Stimulated activated effector memory CD8-positive, alpha-beta T cell treated with anti-CD3 and anti-CD28 coated beads, Interleukin-12 subunit alpha, Interleukin-12 subunit beta, amount 100 ng/mL, for 72 hours (primary cell): Measurements from ENCODE around the gene DENND2A.
"Not testable (repeated sequence)": the region's sequence is repeated elsewhere in the genome, so short reads cannot be mapped to it uniquely, and the experiment has no call there.

Experiments used
- ATAC-seq: fragments of 150-1000 bp; cut with Tn5 transposase; 2 replicates; pipeline ENCODE4 v1.10.0; 2021
- DNase-seq, 2 donors: peaks; one replicate each; pipeline ENCODE4 v3.0.0; 2021 to 2022; ENCODE audit warnings: low spot score in 2 of 2
- H3K27ac Mint-ChIP-seq: one replicate; pipeline ENCODE4 v1.8.0; 2022; ENCODE audit warnings: mild to moderate bottlenecking, mixed read lengths
- H3K36me3 Mint-ChIP-seq: one replicate; pipeline ENCODE4 v1.8.0; 2022; ENCODE audit warnings: mild to moderate bottlenecking, mixed read lengths
- H3K4me1 Mint-ChIP-seq: one replicate; pipeline ENCODE4 v1.8.0; 2022; ENCODE audit warnings: mixed read lengths
- H3K4me3 Mint-ChIP-seq: one replicate; pipeline ENCODE4 v1.8.0; 2022; ENCODE audit warnings: mild to moderate bottlenecking, mixed read lengths
- H3K9me3 Mint-ChIP-seq: one replicate; pipeline ENCODE4 v1.8.0; 2022; ENCODE audit warnings: mixed read lengths

The DENND2A gene

DNA sequence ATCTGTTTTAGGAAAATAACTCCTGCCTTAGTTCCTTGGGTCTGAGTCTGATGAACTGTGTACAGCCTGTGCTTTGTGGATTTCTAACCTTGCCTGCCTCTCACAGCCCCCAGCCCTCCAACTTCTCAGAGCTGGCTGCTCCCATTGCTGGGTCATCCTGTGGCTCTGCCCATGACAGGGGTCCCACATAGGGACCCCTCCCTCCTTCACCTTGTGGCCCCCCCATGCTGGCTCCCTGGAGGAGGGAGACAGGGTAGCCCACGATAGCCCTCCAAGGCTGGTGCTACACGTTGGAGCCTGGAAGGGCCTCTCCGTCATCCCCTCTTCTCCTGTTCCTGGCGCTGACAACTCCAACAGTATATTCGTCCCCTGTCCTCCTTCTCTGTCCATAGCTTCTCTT is 2.8 kb upstream of the DENND2A start:
- no peak overlapping the region for H3K4me3 Mint-ChIP-seq
- no peak for ATAC-seq
- H3K27ac Mint-ChIP-seq, result no peak overlapping the region
- no peaks in the 10 kb centered on the region for H3K36me3 Mint-ChIP-seq
- H3K4me1 Mint-ChIP-seq, result peaks cover 30% of the 10 kb centered on the region
- DNase-seq, result no peak
- H3K9me3 Mint-ChIP-seq, result no peaks in the 10 kb centered on the region

DNA sequence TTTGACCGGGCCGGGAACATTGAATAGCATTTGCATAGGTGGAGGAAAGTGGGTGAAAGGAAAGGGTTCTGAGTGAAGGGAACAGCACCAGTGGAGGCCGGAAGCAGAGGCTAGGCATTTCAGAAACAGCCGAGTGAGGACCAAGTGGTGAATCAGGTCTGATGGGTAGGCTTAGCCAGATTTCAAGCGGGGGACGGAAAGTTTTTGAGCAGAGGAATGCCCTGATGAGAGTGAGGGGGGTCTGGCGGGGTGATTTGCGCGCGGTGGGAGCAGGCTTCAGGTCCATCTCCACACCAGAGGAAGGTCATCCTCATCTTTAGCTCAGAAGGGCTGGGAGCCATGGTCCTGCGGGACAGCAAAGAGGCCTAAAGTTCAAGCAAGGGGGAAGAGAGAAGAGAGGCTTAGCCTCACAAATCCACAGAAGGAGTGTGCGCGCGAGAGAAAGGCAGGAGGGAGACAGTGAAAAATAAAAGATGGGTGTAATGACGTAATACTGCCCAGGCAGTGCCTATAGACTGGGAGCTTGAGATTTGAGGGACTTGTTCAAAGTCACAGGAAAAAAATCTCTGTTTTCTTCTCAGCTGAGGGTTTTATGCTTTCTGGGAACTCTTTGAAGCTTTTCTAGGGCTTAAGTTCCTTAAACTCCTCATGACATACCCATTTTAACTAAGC is 1.0 kb upstream of the DENND2A start:
- ATAC-seq, result no peak
- Mint-ChIP-seq H3K27ac (no peak overlapping the region), H3K9me3 (no peaks in the 10 kb centered on the region), H3K4me1 (peaks cover 23% of the 10 kb centered on the region), H3K4me3 (peak overlapping the region; percentile 72), H3K36me3 (no peaks in the 10 kb centered on the region)
- no peak for DNase-seq

DNA sequence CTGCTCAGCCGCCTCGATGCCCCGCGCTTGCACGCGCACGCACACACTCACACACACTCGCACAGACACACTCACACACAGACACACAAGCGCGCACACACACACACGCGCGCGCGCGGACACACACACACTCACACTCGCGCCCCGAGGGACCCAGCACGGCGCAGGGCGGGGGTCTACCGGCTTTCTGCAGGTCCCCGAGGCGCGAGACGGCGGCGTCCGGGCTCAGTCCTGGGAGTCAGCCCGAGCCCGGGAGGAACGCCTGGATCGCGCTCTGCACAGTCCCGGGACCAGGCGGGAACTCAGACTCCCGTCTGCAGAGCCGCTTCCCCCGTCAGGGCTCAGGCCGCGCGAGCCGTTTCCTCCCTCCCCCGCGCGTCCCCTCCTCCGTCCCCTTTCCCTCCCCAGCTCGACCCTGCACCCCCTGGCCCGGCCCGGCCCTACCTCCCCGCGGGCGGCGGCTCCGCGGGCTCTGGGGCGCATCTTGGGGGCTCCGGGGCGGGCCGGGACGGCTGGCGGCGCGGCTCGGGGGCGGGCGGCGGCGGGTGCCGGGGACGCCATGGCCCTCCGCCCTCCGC is 464 bp downstream of the DENND2A start:
- Mint-ChIP-seq H3K27ac (no peak overlapping the region), H3K4me1 (peaks cover 20% of the 10 kb centered on the region)

DNA sequence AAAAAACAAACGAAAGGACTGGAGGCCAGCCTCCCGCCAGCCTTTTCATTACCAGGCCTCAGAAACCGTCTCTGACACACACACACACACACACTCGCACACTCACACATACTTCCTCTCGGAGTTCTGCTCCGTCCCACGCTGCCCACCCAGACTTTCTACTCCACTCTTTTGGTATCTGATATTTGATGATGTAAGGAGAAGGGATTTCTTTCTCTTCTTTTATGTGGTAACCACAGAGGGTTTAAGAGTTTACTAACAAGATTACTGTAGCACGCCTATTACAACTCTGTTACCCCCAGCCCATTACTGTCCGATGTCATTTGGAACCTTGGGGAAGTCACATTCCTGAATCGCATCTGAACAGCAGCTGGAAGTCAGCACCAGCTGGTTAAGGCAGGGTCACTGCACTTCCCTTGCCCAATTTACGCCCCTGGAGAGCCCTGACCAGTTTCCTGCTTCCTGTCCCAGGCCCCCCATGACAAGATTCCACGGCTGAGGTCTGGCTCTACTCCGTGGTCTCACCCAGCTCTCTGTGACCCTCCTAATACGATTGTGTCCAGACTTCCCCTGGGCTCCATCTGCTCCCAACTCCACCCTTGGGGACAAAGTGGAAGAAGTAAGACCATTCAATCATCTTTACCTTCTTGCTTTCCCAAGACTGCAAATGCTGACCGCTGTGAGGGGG is 1.1 kb downstream of the DENND2A start:
- Mint-ChIP-seq H3K36me3 (no peaks in the 10 kb centered on the region), H3K27ac (no peak overlapping the region), H3K9me3 (no peaks in the 10 kb centered on the region), H3K4me1 (peaks cover 20% of the 10 kb centered on the region), H3K4me3 (peak overlapping the region; percentile 72)
- DNase-seq, result no peak
- no peak for ATAC-seq

More for the DNA sequence above, 464 bp downstream of the DENND2A start:
- Mint-ChIP-seq H3K9me3 (no peaks in the 10 kb centered on the region), H3K36me3 (no peaks in the 10 kb centered on the region), H3K4me3 (peak overlapping the region; percentile 72)
- ATAC-seq (peak; percentile 38), DNase-seq (no peak)

DNA sequence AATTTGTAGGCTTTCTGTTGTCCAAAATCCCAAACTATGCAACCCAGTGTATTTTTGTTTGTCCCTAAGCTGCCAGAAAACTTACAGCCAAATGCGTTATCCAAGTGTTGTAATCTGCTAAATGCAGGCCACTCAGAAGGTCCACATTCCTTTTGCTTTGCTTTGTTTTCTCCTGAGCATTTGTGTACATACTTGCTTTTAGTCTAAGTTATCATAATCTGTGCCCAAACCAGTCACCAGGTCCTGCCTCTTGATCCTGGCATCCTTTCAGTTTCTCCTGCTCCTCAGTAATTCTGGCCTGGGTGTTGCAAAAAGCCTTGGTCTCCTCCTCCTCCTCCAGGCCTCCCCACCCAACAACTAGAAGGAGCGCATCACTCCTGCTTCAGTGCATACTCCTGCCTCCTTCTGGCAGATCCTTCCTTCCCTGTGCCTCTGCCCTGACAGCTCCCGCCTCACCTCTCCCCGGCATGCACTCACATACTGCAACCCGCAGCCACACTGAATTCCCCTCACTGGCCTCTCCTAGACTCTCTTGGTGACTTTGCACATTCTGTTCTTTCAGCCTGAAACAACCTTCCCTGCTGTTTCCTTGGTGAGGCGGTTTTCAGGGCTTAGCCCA is 2.3 kb downstream of the DENND2A start:
- H3K36me3 Mint-ChIP-seq, result no peaks in the 10 kb centered on the region
- H3K4me3 Mint-ChIP-seq, result no peak overlapping the region
- DNase-seq (no peak), ATAC-seq (no peak)
- H3K4me1 Mint-ChIP-seq, result peaks cover 20% of the 10 kb centered on the region
- H3K9me3 Mint-ChIP-seq, result no peaks in the 10 kb centered on the region
- H3K27ac Mint-ChIP-seq, result no peak overlapping the region

DNA sequence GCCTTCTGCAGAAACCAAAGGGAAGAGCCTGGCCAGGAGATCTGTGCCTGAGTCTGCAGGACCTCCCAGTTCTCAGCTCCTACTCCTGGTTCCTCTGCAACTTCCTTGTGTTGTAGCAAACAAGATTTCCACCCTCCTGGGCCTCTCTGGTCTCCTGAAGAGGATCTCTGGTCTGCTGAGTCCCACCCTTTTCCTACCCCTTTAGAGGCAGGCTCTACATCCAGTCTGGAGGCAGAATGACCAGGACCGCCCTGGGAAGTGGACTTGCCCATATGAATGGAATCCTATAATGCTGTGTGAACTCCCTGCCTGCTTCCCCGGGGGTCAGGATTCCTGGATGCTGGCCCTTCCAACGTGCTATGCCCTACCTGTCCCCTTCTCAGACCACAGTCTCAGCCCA is 3.2 kb downstream of the DENND2A start:
- no peak overlapping the region for H3K27ac Mint-ChIP-seq
- no peaks in the 10 kb centered on the region for H3K9me3 Mint-ChIP-seq
- H3K4me1 Mint-ChIP-seq, result peaks cover 20% of the 10 kb centered on the region
- ATAC-seq, result no peak
- no peak overlapping the region for H3K4me3 Mint-ChIP-seq
- DNase-seq, result no peak
- no peaks in the 10 kb centered on the region for H3K36me3 Mint-ChIP-seq

DNA sequence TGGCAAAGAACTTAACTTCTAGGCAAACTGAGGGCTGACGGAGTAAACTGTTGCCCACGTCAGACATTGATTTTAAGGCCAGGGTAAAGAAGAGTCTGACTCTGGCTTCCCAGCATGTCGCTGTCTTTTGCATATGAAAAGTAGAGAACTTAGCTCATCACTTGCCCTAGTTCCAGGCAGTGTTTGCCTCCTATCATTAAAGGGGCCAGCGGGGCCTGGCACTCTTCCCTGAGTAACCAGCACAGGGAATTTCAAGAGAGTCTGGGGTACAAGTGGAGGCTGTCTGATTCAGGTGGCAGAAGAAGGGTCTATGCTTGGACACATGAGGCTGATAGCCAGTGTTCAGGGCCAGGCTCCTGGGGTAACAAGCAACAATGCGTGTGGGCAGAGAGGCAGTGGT is 4.8 kb downstream of the DENND2A start:
- H3K36me3 Mint-ChIP-seq, result no peaks in the 10 kb centered on the region
- no peak overlapping the region for H3K4me3 Mint-ChIP-seq
- H3K4me1 Mint-ChIP-seq, result peaks cover 13% of the 10 kb centered on the region
- H3K27ac Mint-ChIP-seq, result no peak overlapping the region
- DNase-seq (no peak), ATAC-seq (no peak)
- H3K9me3 Mint-ChIP-seq, result no peaks in the 10 kb centered on the region

DNA sequence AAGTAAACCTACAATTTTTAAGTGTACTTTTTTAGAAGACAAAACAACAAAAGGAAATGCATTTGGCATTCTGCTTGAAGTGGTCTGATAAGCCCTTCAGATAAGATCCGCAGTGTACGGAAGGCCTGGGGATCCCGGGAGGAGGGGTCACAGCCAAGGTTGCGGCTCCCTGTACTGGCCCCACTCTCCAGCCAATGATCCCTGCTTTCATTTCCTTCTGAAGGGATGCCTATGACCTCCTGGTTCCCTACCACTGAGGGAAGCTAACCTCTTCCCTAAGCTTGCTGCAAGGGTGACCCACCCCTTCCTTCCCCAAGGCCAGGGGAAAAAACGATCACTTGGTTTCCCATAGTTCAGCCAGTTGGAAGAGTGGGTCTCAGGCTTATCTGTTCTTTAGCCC is 5.3 kb downstream of the DENND2A start:
- no peaks in the 10 kb centered on the region for H3K9me3 Mint-ChIP-seq
- peaks cover 13% of the 10 kb centered on the region for H3K4me1 Mint-ChIP-seq
- no peak overlapping the region for H3K27ac Mint-ChIP-seq
- no peak for DNase-seq
- ATAC-seq, result no peak
- no peak overlapping the region for H3K4me3 Mint-ChIP-seq
- H3K36me3 Mint-ChIP-seq, result no peaks in the 10 kb centered on the region

DNA sequence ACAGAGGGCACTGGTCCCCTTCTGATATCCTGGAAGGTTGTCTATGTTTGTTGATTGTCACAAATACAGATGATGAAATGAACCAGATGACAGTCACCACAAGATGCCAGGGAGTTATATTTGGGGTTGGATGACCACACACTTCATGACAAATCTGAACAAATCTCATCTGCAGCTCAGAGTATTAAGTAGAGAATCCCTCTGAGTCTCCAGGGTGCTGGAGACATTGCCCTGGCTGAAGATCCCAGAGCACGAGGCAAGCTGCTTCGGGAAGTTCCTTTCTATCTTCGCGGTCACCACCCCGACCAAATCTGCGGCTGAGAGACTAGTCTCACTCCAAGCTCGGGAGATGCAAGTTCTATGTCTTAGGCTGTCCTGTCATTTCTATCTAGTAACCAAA is 9.0 kb downstream of the DENND2A start:
- Mint-ChIP-seq H3K9me3 (no peaks in the 10 kb centered on the region), H3K27ac (no peak overlapping the region), H3K4me1 (no peaks in the 10 kb centered on the region), H3K36me3 (no peaks in the 10 kb centered on the region), H3K4me3 (no peak overlapping the region)
- no peak for DNase-seq
- no peak for ATAC-seq

DNA sequence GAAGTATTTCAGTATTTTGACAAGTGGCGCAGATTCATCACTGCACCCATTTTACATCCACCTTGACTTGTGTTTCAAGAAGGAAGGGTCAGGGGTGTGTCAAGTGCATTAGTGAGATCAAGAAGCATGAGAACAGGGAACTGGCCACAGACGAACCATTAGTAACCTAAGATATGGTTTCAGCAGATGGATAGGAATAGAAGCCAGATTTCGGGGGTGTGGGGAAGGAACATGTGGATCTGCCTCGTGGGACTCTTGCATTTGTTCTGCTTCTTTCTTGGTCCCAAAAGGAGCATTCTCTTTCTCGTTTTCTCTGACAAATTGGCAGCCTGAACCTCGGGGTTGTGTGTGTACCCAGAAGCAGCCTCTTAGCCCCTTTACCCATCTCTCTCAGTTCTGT is 9.6 kb downstream of the DENND2A start:
- DNase-seq, result no peak
- no peak overlapping the region for H3K27ac Mint-ChIP-seq
- no peak for ATAC-seq
- H3K4me3 Mint-ChIP-seq, result no peak overlapping the region
- no peaks in the 10 kb centered on the region for H3K36me3 Mint-ChIP-seq
- H3K4me1 Mint-ChIP-seq, result no peaks in the 10 kb centered on the region
- H3K9me3 Mint-ChIP-seq, result no peaks in the 10 kb centered on the region

DNA sequence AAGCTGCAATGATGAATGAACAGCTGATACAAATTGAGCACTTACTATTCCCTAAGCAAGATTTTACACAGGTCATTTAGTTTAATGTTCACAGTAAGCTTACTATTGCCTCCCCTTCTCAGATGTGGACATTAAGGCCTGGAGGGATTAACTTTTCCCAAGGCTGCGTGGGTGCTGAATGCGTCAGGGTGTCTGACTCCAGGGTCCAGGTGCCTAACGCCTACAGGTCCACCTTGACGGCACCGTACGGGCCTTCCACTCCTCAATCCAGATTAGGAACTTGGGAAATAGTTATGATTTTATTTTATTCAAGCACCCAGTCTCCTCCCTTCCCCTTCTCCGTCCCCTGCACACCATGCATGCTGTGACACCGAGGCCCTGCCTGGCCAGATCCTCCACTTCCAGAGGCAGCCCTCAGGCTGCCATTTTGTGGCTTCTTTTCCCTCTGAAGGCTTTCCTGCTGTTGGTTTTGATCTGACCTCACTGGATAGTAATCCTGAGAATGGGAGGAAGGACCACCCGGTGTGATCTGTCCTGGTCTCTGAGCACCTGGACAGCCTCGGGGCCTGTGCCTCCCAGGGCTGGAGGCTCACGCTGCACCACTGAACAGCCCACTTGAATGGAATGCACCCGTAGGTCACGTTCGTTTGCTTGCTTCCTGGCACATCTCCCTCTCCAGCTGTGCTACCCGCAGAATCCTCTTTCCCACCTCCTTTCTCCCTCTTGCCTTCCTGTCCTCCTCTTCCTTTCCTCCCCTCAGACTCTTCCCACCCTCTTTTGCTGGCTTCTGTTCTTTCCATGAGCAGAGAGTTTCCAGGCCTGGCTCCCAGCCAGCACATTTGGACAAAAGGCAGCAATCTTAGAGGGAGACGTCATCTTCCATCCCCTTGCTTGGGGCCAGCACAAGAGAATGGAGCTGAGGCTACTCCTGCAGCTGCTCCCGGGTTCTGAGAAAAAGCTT is 14.4 kb downstream of the DENND2A start:
- Mint-ChIP-seq H3K27ac (no peak overlapping the region), H3K4me1 (no peaks in the 10 kb centered on the region), H3K9me3 (no peaks in the 10 kb centered on the region), H3K4me3 (no peak overlapping the region), H3K36me3 (no peaks in the 10 kb centered on the region)
- DNase-seq, result no peak
- ATAC-seq, result no peak

DNA sequence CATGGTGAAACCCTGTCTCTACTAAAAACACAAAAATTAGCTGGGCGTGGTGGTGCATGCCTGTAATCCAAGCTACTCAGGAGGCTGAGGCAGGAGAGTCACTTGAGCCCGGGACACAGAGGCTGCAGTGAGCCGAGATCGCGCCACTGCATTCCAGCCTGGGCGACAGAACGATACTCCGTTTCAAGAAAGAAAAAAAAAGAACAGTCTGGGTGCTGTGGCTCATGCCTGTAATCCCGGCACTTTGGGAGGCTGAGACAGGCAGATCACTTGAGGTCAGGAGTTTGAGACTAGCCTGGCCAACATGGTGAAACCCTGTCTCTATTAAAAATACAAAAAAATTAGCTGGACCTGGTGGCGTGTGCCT is 15.4 kb downstream of the DENND2A start:
- not testable (repeated sequence) for DNase-seq, H3K27ac Mint-ChIP-seq, ATAC-seq, H3K4me1 Mint-ChIP-seq, H3K36me3 Mint-ChIP-seq, H3K4me3 Mint-ChIP-seq, H3K9me3 Mint-ChIP-seq

DNA sequence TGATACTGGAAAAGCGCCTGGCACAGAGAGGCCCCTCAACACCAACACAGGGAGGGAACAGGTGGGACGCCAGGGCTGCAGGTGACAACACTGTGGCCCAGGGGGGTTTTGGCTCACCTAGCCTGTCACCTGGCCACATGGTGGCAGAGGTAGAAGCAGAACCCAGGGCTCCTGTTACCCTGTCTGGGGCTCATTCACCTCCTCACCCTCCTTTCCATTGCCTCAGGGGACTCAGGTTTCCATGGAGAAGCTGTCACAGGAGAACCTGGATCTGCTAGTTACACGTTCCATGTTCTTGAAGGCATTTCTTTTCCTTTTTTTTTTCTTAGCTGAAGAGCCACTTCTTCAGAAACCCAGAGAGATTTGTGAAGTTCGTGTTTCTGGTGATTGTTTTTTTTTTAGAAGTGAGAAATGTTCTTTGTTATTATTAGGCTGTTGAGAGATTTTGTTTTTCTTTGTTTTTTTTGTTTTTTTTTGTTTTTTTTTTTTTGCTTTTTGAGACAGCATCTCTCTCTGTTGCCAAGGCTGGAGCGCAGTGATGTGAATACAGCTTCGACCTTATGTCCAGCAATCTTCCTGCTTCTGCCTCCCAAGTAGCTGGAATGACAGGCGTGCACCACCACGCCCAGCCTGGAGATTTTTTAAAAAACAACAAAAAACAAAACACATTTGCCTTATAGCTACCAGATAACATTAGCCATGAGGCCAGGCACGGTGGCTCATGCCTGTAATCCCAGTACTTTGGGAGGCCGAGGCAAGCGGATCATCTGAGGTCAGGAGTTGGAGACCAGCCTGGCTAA is 16.0 kb downstream of the DENND2A start:
- H3K9me3 Mint-ChIP-seq, result no peaks in the 10 kb centered on the region
- DNase-seq (no peak), ATAC-seq (no peak)
- no peaks in the 10 kb centered on the region for H3K4me1 Mint-ChIP-seq
- H3K27ac Mint-ChIP-seq, result no peak overlapping the region
- H3K4me3 Mint-ChIP-seq, result no peak overlapping the region
- no peaks in the 10 kb centered on the region for H3K36me3 Mint-ChIP-seq

DNA sequence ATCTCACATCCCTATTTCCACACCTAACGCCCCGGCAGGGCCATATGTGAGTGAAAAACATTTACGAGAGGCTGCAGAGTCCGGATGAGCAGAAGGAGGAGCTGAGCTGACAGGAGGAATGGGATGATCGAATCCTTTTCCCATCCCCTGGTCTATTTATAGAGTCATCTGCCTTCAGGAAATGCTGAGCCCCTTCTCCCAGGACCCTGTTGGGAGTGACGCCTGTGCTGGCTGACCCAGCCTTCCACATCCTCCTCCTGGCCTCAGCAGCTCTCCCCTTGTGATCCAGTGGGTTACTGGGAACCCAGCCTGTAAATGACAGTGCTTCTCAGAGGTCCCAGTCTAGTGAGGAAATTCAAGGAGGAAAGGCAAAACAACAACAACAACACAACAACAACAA is 16.6 kb downstream of the DENND2A start:
- no peak overlapping the region for H3K27ac Mint-ChIP-seq
- H3K4me3 Mint-ChIP-seq, result no peak overlapping the region
- ATAC-seq (no peak), DNase-seq (no peak)
- no peaks in the 10 kb centered on the region for H3K9me3 Mint-ChIP-seq
- H3K4me1 Mint-ChIP-seq, result no peaks in the 10 kb centered on the region
- H3K36me3 Mint-ChIP-seq, result no peaks in the 10 kb centered on the region
